Heart left ventricle (tissue), 13 donors: Measurements from ENCODE around the gene DNAJB6.

Source experiments
- CTCF ChIP-seq, 12 donors: fragments of 200-600 bp; sonication (generic) in 4 of 12; IDR thresholded peaks; one replicate each; pipeline versions ENCODE4 v1.5.0 to v1.8.0; 2018 to 2022; ENCODE audit warnings: antibody characterized with exemption in 12 of 12, mild to moderate bottlenecking in 5 of 12
- POLR2A ChIP-seq, 2 donors: fragments of 450-650 bp; IDR thresholded peaks; one replicate each; pipeline ENCODE4 v1.6.1; 2017; ENCODE audit warnings: antibody characterized with exemption in 2 of 2, mild to moderate bottlenecking in 2 of 2, moderate library complexity in 2 of 2
- donor health status: ischemic (EF 13 %, LVEDD 7.1; RV severe dilation, severe dysfunction).
- donor health status: DM: no; HTN: yes; CAD: no.
- donor health status: DM: no; HTN: no; CAD: no.
- donor health status: ischemic (EF 25% LVEDD 6.9; RV normal size, moderate dysfunction).
- donor health status: ischemic (EF 25% LVEDD 5.7; RV mildly dilated, moderate dysfunction).
- donor health status: ischemic (EF 35%, LVEDD 5.7; RV mildly dilated, moderate dysfunction).
- donor health status: nonischemic (EF 11% LVEDD 7.7; RV severe dilation, severe dysfunction).
- donor health status: DM: yes; HTN: yes; CAD: no.
- donor health status: PGD.
- donor health status: ischemic (EF 29% LVEDD 5.4; RV normal size, mild dysfunction).
- donor health status: nonischemic (EF 23%, LVEDD 6.1; RV moderate dilation, normal function).

DNA sequence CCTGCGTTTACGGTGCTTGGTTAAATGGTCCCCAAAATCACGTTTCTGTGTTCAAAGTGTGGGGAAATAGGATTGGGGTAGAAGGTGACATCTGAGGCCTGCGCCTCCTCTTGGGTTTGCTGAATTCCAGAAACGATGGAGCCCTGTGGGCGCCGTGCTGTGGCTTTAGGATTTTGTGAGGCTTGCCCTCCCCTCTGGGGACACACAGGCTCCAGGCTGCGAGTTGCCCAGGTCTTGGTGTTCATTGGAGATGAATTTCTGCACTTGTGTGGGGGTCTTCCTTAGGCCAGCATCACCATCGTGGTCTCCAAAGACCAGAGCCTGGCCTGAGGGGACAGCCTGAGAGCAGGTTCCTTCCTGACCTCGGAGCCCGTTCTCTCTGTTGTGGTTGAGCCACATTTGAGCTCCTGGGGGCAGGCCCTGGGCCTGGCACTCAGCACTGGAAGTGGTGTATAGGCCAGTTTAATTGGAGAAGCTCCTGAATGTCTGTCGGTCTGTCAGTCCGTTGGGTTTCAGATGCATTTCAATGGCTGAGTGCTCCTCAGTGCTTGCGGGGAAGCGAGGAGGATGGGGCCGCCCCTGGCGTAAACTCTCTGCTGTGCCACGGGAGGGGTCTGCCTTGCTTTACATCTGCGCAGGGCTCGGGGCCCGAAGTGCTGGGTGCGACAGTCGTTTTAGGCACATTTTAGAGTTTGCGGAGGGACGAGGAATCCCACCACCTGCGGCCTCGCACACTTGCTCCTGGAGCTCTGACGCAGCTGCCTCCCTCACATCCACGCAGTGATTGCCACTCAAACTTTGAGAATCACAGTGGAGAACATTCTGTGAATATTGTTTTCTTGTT lies 71.7 kb downstream of the DNAJB6 start:
- no peak for TF ChIP-seq CTCF (IDR thresholded peaks at IDR 0.05)
- TF ChIP-seq POLR2A (IDR thresholded peaks at IDR 0.05) = no peak
